ENCODE measurements around the gene TMEM131. TPM values are rescaled to one million over a fixed set of nuclear protein-coding genes. Genes with fewer than 3 reads are reported as not detected.

TMEM131 gene
- total RNA-seq, 2 donors from 2014 or later: 49.5 to 52.0 TPM

DNA sequence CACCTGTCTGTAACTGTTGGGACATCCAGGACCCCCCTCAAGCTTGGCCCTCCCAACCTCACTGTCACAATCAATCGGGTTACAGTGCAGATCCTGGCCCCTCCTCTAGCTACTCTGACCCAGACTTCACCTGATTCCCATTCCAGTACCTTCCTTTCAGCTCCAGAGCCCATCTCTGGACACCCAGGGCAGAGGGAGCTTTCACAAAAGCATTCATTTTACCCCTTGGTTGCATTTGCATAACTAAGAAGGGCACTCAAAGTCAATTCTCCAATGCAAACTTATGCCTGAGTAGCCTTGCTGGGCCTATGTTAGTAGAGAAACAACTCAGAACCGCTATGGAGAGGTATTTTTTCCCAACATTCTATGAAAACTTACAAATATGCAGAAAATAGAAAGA lies 275.0 kb downstream of the TMEM131 start:
- ATAC-seq (ENCODE audit: insufficient number of reproducible peaks, low FRiP score, low read depth) (no peak), DNase-seq (ENCODE audit: low spot score) (no peak)
- no peaks in the 10 kb centered on the region for H3K27me3 ChIP-seq (replicated peaks; ENCODE audit: insufficient read depth)
- H3K4me3 ChIP-seq: no peak overlapping the region
- no peaks in the 10 kb centered on the region for H3K36me3 ChIP-seq
- no peak overlapping the region for H3K27ac ChIP-seq
- no peaks in the 10 kb centered on the region for H3K4me1 ChIP-seq (ENCODE audit: control insufficient read depth in 1 of 2, low read depth in 2 of 2)
- no peaks in the 10 kb centered on the region for H3K9me3 ChIP-seq
- TF ChIP-seq, protein P1, sequence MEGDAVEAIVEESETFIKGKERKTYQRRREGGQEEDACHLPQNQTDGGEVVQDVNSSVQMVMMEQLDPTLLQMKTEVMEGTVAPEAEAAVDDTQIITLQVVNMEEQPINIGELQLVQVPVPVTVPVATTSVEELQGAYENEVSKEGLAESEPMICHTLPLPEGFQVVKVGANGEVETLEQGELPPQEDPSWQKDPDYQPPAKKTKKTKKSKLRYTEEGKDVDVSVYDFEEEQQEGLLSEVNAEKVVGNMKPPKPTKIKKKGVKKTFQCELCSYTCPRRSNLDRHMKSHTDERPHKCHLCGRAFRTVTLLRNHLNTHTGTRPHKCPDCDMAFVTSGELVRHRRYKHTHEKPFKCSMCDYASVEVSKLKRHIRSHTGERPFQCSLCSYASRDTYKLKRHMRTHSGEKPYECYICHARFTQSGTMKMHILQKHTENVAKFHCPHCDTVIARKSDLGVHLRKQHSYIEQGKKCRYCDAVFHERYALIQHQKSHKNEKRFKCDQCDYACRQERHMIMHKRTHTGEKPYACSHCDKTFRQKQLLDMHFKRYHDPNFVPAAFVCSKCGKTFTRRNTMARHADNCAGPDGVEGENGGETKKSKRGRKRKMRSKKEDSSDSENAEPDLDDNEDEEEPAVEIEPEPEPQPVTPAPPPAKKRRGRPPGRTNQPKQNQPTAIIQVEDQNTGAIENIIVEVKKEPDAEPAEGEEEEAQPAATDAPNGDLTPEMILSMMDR (IDR thresholded peaks at IDR 0.05): no peak

DNA sequence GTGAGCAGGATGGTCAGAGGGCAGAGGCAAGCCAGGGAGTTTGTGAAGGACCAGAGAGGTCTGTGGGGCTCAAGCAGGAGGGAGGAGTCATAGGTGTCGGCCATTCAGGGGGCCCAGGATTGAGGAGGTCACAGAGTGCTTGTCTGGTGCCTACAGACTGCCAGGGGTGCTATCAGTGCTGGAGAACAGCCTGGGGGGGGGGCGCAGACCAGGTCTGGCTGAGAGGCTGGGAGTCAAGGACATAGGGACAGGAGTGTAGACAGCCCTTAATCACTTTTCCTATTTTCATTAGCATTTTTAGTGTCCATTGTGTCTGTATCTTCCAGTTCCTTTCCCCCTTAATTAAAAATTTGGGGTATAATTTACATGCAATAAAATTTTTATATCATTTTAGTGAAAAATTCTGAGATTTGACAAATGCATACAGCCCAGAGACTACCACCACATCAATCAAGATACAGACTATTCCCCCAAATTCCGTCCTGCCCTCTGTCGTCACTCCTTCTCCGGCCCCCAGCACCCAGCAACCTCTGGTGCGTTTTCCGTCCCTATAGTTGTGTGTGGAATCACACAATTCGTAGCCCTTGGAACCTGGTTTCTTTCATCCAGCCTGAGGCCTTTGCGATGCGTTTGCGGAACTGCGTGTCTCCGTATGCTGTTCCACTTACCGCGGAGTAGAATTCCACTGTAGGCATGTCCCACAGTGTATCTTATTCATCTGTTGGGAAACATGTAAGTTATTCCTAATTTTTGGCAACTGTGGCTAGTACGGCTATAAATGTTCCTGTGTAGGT lies 276.2 kb downstream of the TMEM131 start:
- TF ChIP-seq, protein P1 (IDR thresholded peaks at IDR 0.05): no peak
- no peak for ATAC-seq (ENCODE audit: insufficient number of reproducible peaks, low FRiP score, low read depth)
- Histone ChIP-seq H3K27ac (no peak overlapping the region), H3K4me3 (no peak overlapping the region), H3K9me3 (no peaks in the 10 kb centered on the region), H3K4me1 (ENCODE audit: control insufficient read depth in 1 of 2, low read depth in 2 of 2) (no peaks in the 10 kb centered on the region), H3K27me3 (replicated peaks; ENCODE audit: insufficient read depth) (no peaks in the 10 kb centered on the region), H3K36me3 (no peaks in the 10 kb centered on the region)
- no peak for DNase-seq (ENCODE audit: low spot score)

DNA sequence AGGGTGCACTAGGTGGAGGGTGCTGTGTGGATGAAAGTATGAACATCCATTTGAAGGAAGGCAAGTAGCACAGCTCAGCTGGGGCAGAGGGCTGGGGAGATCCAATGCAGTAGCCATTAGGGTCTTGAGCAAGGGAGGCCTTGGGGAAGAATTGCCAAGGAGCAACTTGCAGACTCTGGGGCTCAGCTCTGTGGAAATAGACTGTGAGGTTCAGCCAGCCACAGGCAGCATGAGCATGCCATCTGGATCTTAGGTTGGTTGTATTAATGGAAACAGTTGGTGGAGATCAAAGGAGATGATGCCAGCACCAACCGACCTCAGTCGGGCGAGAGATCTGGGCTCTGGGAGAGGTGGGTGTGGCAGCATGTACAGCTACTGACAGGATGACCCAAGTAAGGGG lies 276.8 kb downstream of the TMEM131 start:
- Histone ChIP-seq H3K36me3 (no peaks in the 10 kb centered on the region), H3K4me1 (ENCODE audit: control insufficient read depth in 1 of 2, low read depth in 2 of 2) (no peaks in the 10 kb centered on the region), H3K4me3 (no peak overlapping the region), H3K9me3 (no peaks in the 10 kb centered on the region), H3K27me3 (replicated peaks; ENCODE audit: insufficient read depth) (no peaks in the 10 kb centered on the region), H3K27ac (no peak overlapping the region)
- no peak for ATAC-seq (ENCODE audit: insufficient number of reproducible peaks, low FRiP score, low read depth)
- TF ChIP-seq, protein P1 (IDR thresholded peaks at IDR 0.05): no peak
- no peak for DNase-seq (ENCODE audit: low spot score)

DNA sequence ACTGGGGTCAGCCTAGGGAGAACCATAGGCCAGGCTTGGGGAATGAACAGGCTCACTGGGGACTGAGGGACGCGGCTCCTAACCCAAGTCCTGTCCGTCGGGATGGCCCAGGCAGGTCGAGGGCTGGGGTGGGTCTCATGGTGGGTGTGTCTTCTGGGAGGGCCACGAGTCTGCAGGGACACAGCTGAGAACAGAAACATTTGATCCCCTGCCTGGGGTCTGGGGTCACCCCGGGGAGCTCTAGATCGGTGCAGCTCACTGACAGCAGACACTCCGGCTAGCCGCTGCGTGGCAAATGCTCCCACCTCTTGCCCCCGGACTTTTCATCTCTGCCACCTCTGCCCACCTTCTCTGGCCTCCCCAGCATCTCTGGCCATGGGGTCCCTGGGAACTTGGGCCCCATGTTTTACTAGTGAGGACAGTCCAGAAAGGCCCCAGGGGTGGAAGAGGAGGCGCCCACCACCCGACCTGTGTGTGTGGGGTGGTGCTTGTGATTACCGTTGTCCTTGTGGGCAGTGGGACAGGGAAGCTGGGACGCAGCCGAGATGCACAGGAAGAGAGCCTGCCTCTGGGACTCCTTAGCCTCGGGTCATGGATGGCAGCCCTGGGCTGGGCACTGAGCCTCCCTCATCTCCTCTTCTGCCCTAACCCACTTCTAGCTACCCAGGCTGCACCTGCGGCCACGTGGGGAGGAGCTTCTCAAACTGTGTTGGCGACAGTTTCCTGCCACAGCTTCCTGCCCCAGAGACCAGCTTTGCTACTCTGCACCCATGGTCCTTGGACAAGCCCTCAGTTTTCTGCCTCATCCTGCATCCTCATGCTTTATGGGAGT lies 277.5 kb downstream of the TMEM131 start:
- no peak overlapping the region for H3K27ac ChIP-seq
- TF ChIP-seq, protein P1 (IDR thresholded peaks at IDR 0.05): no peak
- no peak for ATAC-seq (ENCODE audit: insufficient number of reproducible peaks, low FRiP score, low read depth)

DNA sequence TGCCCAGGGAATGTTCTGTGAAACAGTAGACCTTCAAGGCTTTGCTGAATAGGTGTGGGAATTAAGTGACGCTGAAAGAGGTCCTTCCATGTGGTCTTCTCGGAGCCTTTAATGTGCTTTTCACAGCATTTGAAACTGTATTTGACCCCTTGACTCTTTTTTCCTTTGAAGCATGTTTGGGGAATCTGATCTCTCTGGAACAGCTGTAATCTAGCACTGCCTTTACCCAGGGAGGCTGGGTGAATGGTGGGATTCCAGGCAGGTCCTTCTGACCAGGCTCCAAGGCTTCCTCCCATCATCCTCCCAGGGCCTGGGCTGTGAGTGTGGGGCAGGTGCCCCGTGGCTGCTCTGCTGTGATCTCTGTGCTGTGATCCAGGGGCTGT lies 278.1 kb downstream of the TMEM131 start:
- no peaks in the 10 kb centered on the region for H3K36me3 ChIP-seq
- TF ChIP-seq, protein P1 (IDR thresholded peaks at IDR 0.05): no peak
- H3K4me3 ChIP-seq: no peak overlapping the region
- no peaks in the 10 kb centered on the region for H3K4me1 ChIP-seq (ENCODE audit: control insufficient read depth in 1 of 2, low read depth in 2 of 2)
- H3K27ac ChIP-seq: no peak overlapping the region
- H3K9me3 ChIP-seq: no peaks in the 10 kb centered on the region
- no peak for ATAC-seq (ENCODE audit: insufficient number of reproducible peaks, low FRiP score, low read depth)
- no peaks in the 10 kb centered on the region for H3K27me3 ChIP-seq (replicated peaks; ENCODE audit: insufficient read depth)
- DNase-seq (ENCODE audit: low spot score): no peak

More for the DNA sequence above, 277.5 kb downstream of the TMEM131 start:
- DNase-seq (ENCODE audit: low spot score): no peak
- Histone ChIP-seq H3K4me1 (ENCODE audit: control insufficient read depth in 1 of 2, low read depth in 2 of 2) (no peaks in the 10 kb centered on the region), H3K4me3 (no peak overlapping the region), H3K9me3 (no peaks in the 10 kb centered on the region), H3K36me3 (no peaks in the 10 kb centered on the region), H3K27me3 (replicated peaks; ENCODE audit: insufficient read depth) (no peaks in the 10 kb centered on the region)

All from thoracic aorta (tissue), 2 donors.